Body of pancreas (tissue), 4 donors: Measurements from ENCODE around the gene SNTG2. TPM values are rescaled to one million over a fixed set of nuclear protein-coding genes. Genes with fewer than 3 reads are reported as not detected.

Experiments used
- ATAC-seq: fragments of 150-250 bp; one replicate; pipeline ENCODE4 v1.9.1; 2016
- DNase-seq, 4 donors: peaks; one replicate each; pipeline ENCODE4 v3.0.0-alpha.2; 2019
- H3K27ac ChIP-seq, 4 donors: fragments of 200-600 bp; sonication (generic); 1 replicate in 3 of 4; 2 replicates in 1 of 4; pipeline versions ENCODE4 v1.5.1 to v1.6.1; 2016 to 2019; ENCODE audit warnings: mild to moderate bottlenecking in 1 of 4, mixed read lengths in 1 of 4, moderate library complexity in 1 of 4
- H3K27me3 ChIP-seq, 2 donors: fragments of 200-600 bp; sonication (generic); one replicate each; pipeline ENCODE4 v1.6.0; 2016; ENCODE audit warnings: mild to moderate bottlenecking in 1 of 2
- H3K36me3 ChIP-seq, 2 donors: fragments of 200-600 bp; sonication (generic); replicated peaks in 1 of 2; 2 replicates each; pipeline ENCODE4 v1.5.1; 2016; ENCODE audit warnings: low read depth in 2 of 2; ENCODE audit not compliant: insufficient read depth in 1 of 2
- H3K4me1 ChIP-seq: fragments of 200-600 bp; sonication (generic); one replicate; pipeline ENCODE4 v1.6.0; 2016
- H3K4me3 ChIP-seq, 2 donors: fragments of 200-600 bp; sonication (generic); 1 replicate in 1 of 2; 2 replicates in 1 of 2; pipeline ENCODE4 v1.5.1; 2016 to 2019
- H3K9me3 ChIP-seq, 3 donors: fragments of 200-600 bp; sonication (generic); 1 replicate in 2 of 3; 2 replicates in 1 of 3; pipeline ENCODE4 v1.5.1; 2016
- CTCF ChIP-seq, 7 experiments: fragments of 450-650 bp in 4 of 7; fragments of 200-600 bp in 3 of 7; sonication (generic) in 3 of 7; IDR thresholded peaks; one replicate each; pipeline ENCODE4 v1.5.1; 2016 to 2019; ENCODE audit warnings: antibody characterized with exemption in 7 of 7
- POLR2A ChIP-seq, 3 donors: fragments of 450-650 bp; IDR thresholded peaks; one replicate each; pipeline ENCODE4 v1.6.1; 2016; ENCODE audit warnings: antibody characterized with exemption in 3 of 3, mild to moderate bottlenecking in 2 of 3
- WGBS, 2 donors: methylation state at CpG; one replicate each; pipeline ENCODE4 v1.1.5; 2017; 5-methylcytosine and 5-hydroxymethylcytosine counted together
- intact Hi-C: fragments of 100-400 bp; cut with DNase I; formaldehyde crosslinking; loops from one replicate; pipeline ENCODE4 v1.15.1; 2023
- total RNA-seq, 2 donors: library from RNA; depleted of rRNA; stranded (reverse); fragments of >200 nt; gene quantifications; one replicate each; pipeline ENCODE4 v1.1.0, GENCODE V29; 2016

Gene SNTG2
- total RNA-seq, 2 donors from 2014 or later, result 11.9 to 18.7 TPM

- no peak overlapping the region for H3K4me3 ChIP-seq
- H3K9me3 ChIP-seq, result no peaks in the 10 kb centered on the region
- peak; percentile 54 to 80 (median 62) for DNase-seq
- WGBS, 2 donors, result 48 to 60% methylated on average over 10 to 14 of the region's 14 CpGs
- ATAC-seq, result no peak
- TF ChIP-seq CTCF (IDR thresholded peaks at IDR 0.05), result no peak
- TF ChIP-seq POLR2A (IDR thresholded peaks at IDR 0.05), result no peak
- H3K36me3 ChIP-seq, result no peaks in the 10 kb centered on the region
- intact Hi-C loops, result no loop called here
- no peaks in the 10 kb centered on the region for H3K4me1 ChIP-seq
- no peak overlapping the region for H3K27ac ChIP-seq
- no peaks in the 10 kb centered on the region for H3K27me3 ChIP-seq
Measured at GRCh38 chr2:1081451-1082225, 131.0 kb downstream of the SNTG2 start.

DNA sequence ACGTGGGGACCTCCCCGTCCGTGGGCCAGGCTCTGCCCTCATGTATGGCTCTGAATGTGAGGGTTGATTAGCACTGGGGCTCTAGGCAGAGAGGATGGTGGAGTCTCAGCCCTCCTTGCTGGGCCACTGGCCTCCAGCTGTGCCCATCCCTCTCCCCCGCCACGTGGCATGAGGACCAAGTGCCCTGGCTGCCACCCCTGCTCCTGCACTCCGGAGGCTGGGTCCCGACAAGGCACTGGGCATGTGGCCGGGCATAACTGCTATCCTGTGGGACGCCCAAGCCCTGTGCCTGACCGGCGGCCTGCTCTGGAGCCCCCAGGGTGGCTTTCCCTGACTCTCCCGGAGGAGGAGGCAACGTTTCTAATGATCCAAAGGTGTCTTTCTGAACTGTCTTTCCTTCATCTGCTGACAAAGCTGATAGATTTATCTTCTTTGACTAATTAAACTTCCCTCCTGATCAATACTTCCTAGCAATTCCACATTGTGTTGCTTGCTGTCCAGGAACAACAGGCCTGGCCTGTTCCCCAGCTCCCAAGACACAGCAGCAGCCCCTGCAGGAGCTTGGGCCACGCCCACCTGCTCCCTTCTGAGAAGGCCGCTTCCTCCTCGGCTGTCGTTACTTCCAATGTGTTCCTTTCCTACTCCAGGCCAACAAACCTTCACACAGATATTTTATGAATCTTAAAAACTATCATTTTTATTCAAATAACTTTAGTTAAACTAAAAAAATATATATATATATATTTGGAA, 132.0 kb downstream of the SNTG2 start:
- no peak overlapping the region for H3K27ac ChIP-seq

GRCh38 chr2:1088192-1088860, 137.7 kb downstream of the SNTG2 start:
- no peak for TF ChIP-seq CTCF (IDR thresholded peaks at IDR 0.05)
- no peak for TF ChIP-seq POLR2A (IDR thresholded peaks at IDR 0.05)
- Histone ChIP-seq H3K27ac (no peak overlapping the region), H3K36me3 (no peaks in the 10 kb centered on the region), H3K4me1 (no peaks in the 10 kb centered on the region), H3K4me3 (no peak overlapping the region), H3K27me3 (no peaks in the 10 kb centered on the region), H3K9me3 (no peaks in the 10 kb centered on the region)
- DNase-seq (no peak), ATAC-seq (no peak)
- intact Hi-C loops, result no loop called here
- WGBS, 2 donors, result 79 to 83% methylated on average over 6 of the region's 6 CpGs

More for the DNA sequence above, 132.0 kb downstream of the SNTG2 start:
- intact Hi-C loops, result no loop called here
- H3K27me3 ChIP-seq, result no peaks in the 10 kb centered on the region
- DNase-seq (no peak), ATAC-seq (no peak)
- no peaks in the 10 kb centered on the region for H3K36me3 ChIP-seq
- no peak overlapping the region for H3K4me3 ChIP-seq
- WGBS, 2 donors, result 80 to 81% methylated on average over 17 of the region's 17 CpGs
- H3K9me3 ChIP-seq, result no peaks in the 10 kb centered on the region
- TF ChIP-seq CTCF (IDR thresholded peaks at IDR 0.05), result no peak
- TF ChIP-seq POLR2A (IDR thresholded peaks at IDR 0.05), result no peak
- H3K4me1 ChIP-seq, result no peaks in the 10 kb centered on the region

- no peak for DNase-seq
- 83 to 87% methylated on average over 4 of the region's 4 CpGs for WGBS, 2 donors
- intact Hi-C loops, result no loop called here
- no peak overlapping the region for H3K4me3 ChIP-seq
- TF ChIP-seq CTCF (IDR thresholded peaks at IDR 0.05) (no peak), POLR2A (IDR thresholded peaks at IDR 0.05) (no peak)
- H3K27ac ChIP-seq, result no peak overlapping the region
- no peaks in the 10 kb centered on the region for H3K9me3 ChIP-seq
- no peak for ATAC-seq
- H3K27me3 ChIP-seq, result no peaks in the 10 kb centered on the region
- no peaks in the 10 kb centered on the region for H3K36me3 ChIP-seq
- no peaks in the 10 kb centered on the region for H3K4me1 ChIP-seq
Measured at GRCh38 chr2:1088940-1089339, 138.3 kb downstream of the SNTG2 start.
